ENCODE measurements around the gene CCT3.

The CCT3 gene

GRCh38 chr1:156316909-156317308 is 21.2 kb downstream of the CCT3 start:
- no peaks in the 10 kb centered on the region for H3K27me3 ChIP-seq (ENCODE audit: control insufficient read depth, insufficient read depth, low read length)
- no peak overlapping the region for H3K9ac ChIP-seq (ENCODE audit: low read length)
- no peak overlapping the region for H3K4me3 ChIP-seq (ENCODE audit: low read depth, low read length)
- H3K9me3 ChIP-seq (ENCODE audit: control insufficient read depth, insufficient read depth, low read depth, low read length): no peaks in the 10 kb centered on the region
- H3K27ac ChIP-seq (ENCODE audit: low read depth, low read length): no peak overlapping the region
- peaks cover 94% of the 10 kb centered on the region for H3K36me3 ChIP-seq (ENCODE audit: control insufficient read depth, insufficient read depth, low read length)
- H3K4me1 ChIP-seq (ENCODE audit: control insufficient read depth, insufficient read depth, low read length): no peaks in the 10 kb centered on the region

- Histone ChIP-seq H3K27me3 (ENCODE audit: control insufficient read depth, insufficient read depth, low read length) (no peaks in the 10 kb centered on the region), H3K36me3 (ENCODE audit: control insufficient read depth, insufficient read depth, low read length) (peaks cover 93% of the 10 kb centered on the region), H3K9ac (ENCODE audit: low read length) (no peak overlapping the region), H3K4me3 (ENCODE audit: low read depth, low read length) (no peak overlapping the region), H3K4me1 (ENCODE audit: control insufficient read depth, insufficient read depth, low read length) (no peaks in the 10 kb centered on the region), H3K27ac (ENCODE audit: low read depth, low read length) (no peak overlapping the region), H3K9me3 (ENCODE audit: control insufficient read depth, insufficient read depth, low read depth, low read length) (no peaks in the 10 kb centered on the region)
Measured at GRCh38 chr1:156310962-156311361, 27.1 kb downstream of the CCT3 start.

- no peak overlapping the region for H3K4me3 ChIP-seq (ENCODE audit: low read depth, low read length)
- no peak overlapping the region for H3K9ac ChIP-seq (ENCODE audit: low read length)
- H3K4me1 ChIP-seq (ENCODE audit: control insufficient read depth, insufficient read depth, low read length): no peaks in the 10 kb centered on the region
- no peaks in the 10 kb centered on the region for H3K27me3 ChIP-seq (ENCODE audit: control insufficient read depth, insufficient read depth, low read length)
- H3K9me3 ChIP-seq (ENCODE audit: control insufficient read depth, insufficient read depth, low read depth, low read length): no peaks in the 10 kb centered on the region
- peaks cover 82% of the 10 kb centered on the region for H3K36me3 ChIP-seq (ENCODE audit: control insufficient read depth, insufficient read depth, low read length)
- H3K27ac ChIP-seq (ENCODE audit: low read depth, low read length): no peak overlapping the region
Measured at GRCh38 chr1:156308078-156308477, 30.0 kb downstream of the CCT3 start.

GRCh38 chr1:156305215-156305614 is 32.9 kb downstream of the CCT3 start:
- H3K27me3 ChIP-seq (ENCODE audit: control insufficient read depth, insufficient read depth, low read length): no peaks in the 10 kb centered on the region
- H3K4me1 ChIP-seq (ENCODE audit: control insufficient read depth, insufficient read depth, low read length): no peaks in the 10 kb centered on the region
- H3K4me3 ChIP-seq (ENCODE audit: low read depth, low read length): no peak overlapping the region
- H3K27ac ChIP-seq (ENCODE audit: low read depth, low read length): no peak overlapping the region
- peaks cover 59% of the 10 kb centered on the region for H3K36me3 ChIP-seq (ENCODE audit: control insufficient read depth, insufficient read depth, low read length)
- H3K9ac ChIP-seq (ENCODE audit: low read length): no peak overlapping the region
- H3K9me3 ChIP-seq (ENCODE audit: control insufficient read depth, insufficient read depth, low read depth, low read length): no peaks in the 10 kb centered on the region

GRCh38 chr1:156303241-156303640 is 34.9 kb downstream of the CCT3 start:
- H3K36me3 ChIP-seq (ENCODE audit: control insufficient read depth, insufficient read depth, low read length): peaks cover 39% of the 10 kb centered on the region
- H3K4me3 ChIP-seq (ENCODE audit: low read depth, low read length): no peak overlapping the region
- no peaks in the 10 kb centered on the region for H3K4me1 ChIP-seq (ENCODE audit: control insufficient read depth, insufficient read depth, low read length)
- H3K9ac ChIP-seq (ENCODE audit: low read length): no peak overlapping the region
- no peaks in the 10 kb centered on the region for H3K9me3 ChIP-seq (ENCODE audit: control insufficient read depth, insufficient read depth, low read depth, low read length)
- H3K27me3 ChIP-seq (ENCODE audit: control insufficient read depth, insufficient read depth, low read length): no peaks in the 10 kb centered on the region
- no peak overlapping the region for H3K27ac ChIP-seq (ENCODE audit: low read depth, low read length)

GRCh38 chr1:156298852-156299357 is 39.2 kb downstream of the CCT3 start, which contains the start of gene VHLL:
TSS of gene VHLL (minus strand) at chr1:156299307. CDS start at chr1:156299189, 118 bp downstream.
- H3K4me1 ChIP-seq (ENCODE audit: control insufficient read depth, insufficient read depth, low read length): peaks cover 8% of the 10 kb centered on the region
- no peak within 1 kb of the TSS for H3K4me3 ChIP-seq (ENCODE audit: low read depth, low read length)
- no peaks in the 10 kb centered on the region for H3K9me3 ChIP-seq (ENCODE audit: control insufficient read depth, insufficient read depth, low read depth, low read length)
- peaks cover 15% of the 10 kb centered on the region for H3K36me3 ChIP-seq (ENCODE audit: control insufficient read depth, insufficient read depth, low read length)
- no peak within 1 kb of the TSS for H3K9ac ChIP-seq (ENCODE audit: low read length)
- no peak within 1 kb of the TSS for H3K27ac ChIP-seq (ENCODE audit: low read depth, low read length)
- H3K27me3 ChIP-seq (ENCODE audit: control insufficient read depth, insufficient read depth, low read length): no peaks in the 10 kb centered on the region

- Histone ChIP-seq H3K27ac (ENCODE audit: low read depth, low read length) (no peak within 1 kb of the TSS), H3K4me3 (ENCODE audit: low read depth, low read length) (peak within 1 kb of the TSS; percentile 88), H3K9me3 (ENCODE audit: control insufficient read depth, insufficient read depth, low read depth, low read length) (no peaks in the 10 kb centered on the region), H3K27me3 (ENCODE audit: control insufficient read depth, insufficient read depth, low read length) (no peaks in the 10 kb centered on the region), H3K4me1 (ENCODE audit: control insufficient read depth, insufficient read depth, low read length) (peaks cover 13% of the 10 kb centered on the region), H3K9ac (ENCODE audit: low read length) (peak within 1 kb of the TSS; percentile 66), H3K36me3 (ENCODE audit: control insufficient read depth, insufficient read depth, low read length) (peaks cover 15% of the 10 kb centered on the region; the same call in 1 of the 2 replicates)
Measured at GRCh38 chr1:156295391-156295947, 42.6 kb downstream of the CCT3 start, which contains the start of gene GLMP. TSS of gene GLMP (minus strand) at chr1:156295679. CDS start at chr1:156295645, 34 bp downstream.

GRCh38 chr1:156293895-156294294 is 44.2 kb downstream of the CCT3 start:
- Histone ChIP-seq H3K9me3 (ENCODE audit: control insufficient read depth, insufficient read depth, low read depth, low read length) (no peaks in the 10 kb centered on the region), H3K4me1 (ENCODE audit: control insufficient read depth, insufficient read depth, low read length) (peaks cover 13% of the 10 kb centered on the region), H3K9ac (ENCODE audit: low read length) (no peak overlapping the region), H3K27me3 (ENCODE audit: control insufficient read depth, insufficient read depth, low read length) (no peaks in the 10 kb centered on the region), H3K4me3 (ENCODE audit: low read depth, low read length) (no peak overlapping the region), H3K36me3 (ENCODE audit: control insufficient read depth, insufficient read depth, low read length) (peaks cover 17% of the 10 kb centered on the region), H3K27ac (ENCODE audit: low read depth, low read length) (no peak overlapping the region)

- no peaks in the 10 kb centered on the region for H3K27me3 ChIP-seq (ENCODE audit: control insufficient read depth, insufficient read depth, low read length)
- H3K27ac ChIP-seq (ENCODE audit: low read depth, low read length): no peak overlapping the region
- H3K4me3 ChIP-seq (ENCODE audit: low read depth, low read length): no peak overlapping the region
- H3K9ac ChIP-seq (ENCODE audit: low read length): no peak overlapping the region
- peaks cover 13% of the 10 kb centered on the region for H3K4me1 ChIP-seq (ENCODE audit: control insufficient read depth, insufficient read depth, low read length)
- no peaks in the 10 kb centered on the region for H3K9me3 ChIP-seq (ENCODE audit: control insufficient read depth, insufficient read depth, low read depth, low read length)
- H3K36me3 ChIP-seq (ENCODE audit: control insufficient read depth, insufficient read depth, low read length): peaks cover 17% of the 10 kb centered on the region
Measured at GRCh38 chr1:156293098-156293434, 45.0 kb downstream of the CCT3 start.

GRCh38 chr1:156291226-156292061 is 46.6 kb downstream of the CCT3 start:
- Histone ChIP-seq H3K27me3 (ENCODE audit: control insufficient read depth, insufficient read depth, low read length) (no peaks in the 10 kb centered on the region), H3K36me3 (ENCODE audit: control insufficient read depth, insufficient read depth, low read length) (peaks cover 17% of the 10 kb centered on the region), H3K27ac (ENCODE audit: low read depth, low read length) (no peak overlapping the region), H3K4me1 (ENCODE audit: control insufficient read depth, insufficient read depth, low read length) (peaks cover 13% of the 10 kb centered on the region), H3K9ac (ENCODE audit: low read length) (peak overlapping the region; percentile 30), H3K4me3 (ENCODE audit: low read depth, low read length) (peak overlapping the region; percentile 57), H3K9me3 (ENCODE audit: control insufficient read depth, insufficient read depth, low read depth, low read length) (no peaks in the 10 kb centered on the region)

- H3K27ac ChIP-seq (ENCODE audit: low read depth, low read length): no peak overlapping the region
- H3K27me3 ChIP-seq (ENCODE audit: control insufficient read depth, insufficient read depth, low read length): no peaks in the 10 kb centered on the region
- no peak overlapping the region for H3K9ac ChIP-seq (ENCODE audit: low read length)
- peaks cover 7% of the 10 kb centered on the region; the same call in 1 of the 2 replicates for H3K4me1 ChIP-seq (ENCODE audit: control insufficient read depth, insufficient read depth, low read length)
- H3K4me3 ChIP-seq (ENCODE audit: low read depth, low read length): no peak overlapping the region
- peaks cover 17% of the 10 kb centered on the region for H3K36me3 ChIP-seq (ENCODE audit: control insufficient read depth, insufficient read depth, low read length)
- no peaks in the 10 kb centered on the region for H3K9me3 ChIP-seq (ENCODE audit: control insufficient read depth, insufficient read depth, low read depth, low read length)
Measured at GRCh38 chr1:156289857-156290256, 48.2 kb downstream of the CCT3 start.
